Upper lobe of left lung (tissue), 4 donors: ENCODE measurements around the gene CA10.

Experiments
- POLR2A ChIP-seq, 4 donors: fragments of 450-650 bp; IDR thresholded peaks; one replicate each; pipeline ENCODE4 v1.5.1; 2016 to 2017; ENCODE audit warnings: antibody characterized with exemption in 4 of 4, mild to moderate bottlenecking in 2 of 4
- TF ChIP-seq, protein P1 (sequence below), 6 experiments: fragments of 450-650 bp in 4 of 6; fragments of 200-600 bp in 2 of 6; sonication (generic) in 2 of 6; IDR thresholded peaks; one replicate each; pipeline ENCODE4 v1.5.1; 2016 to 2019; ENCODE audit warnings: antibody characterized with exemption in 6 of 6

- TF ChIP-seq, protein P1, sequence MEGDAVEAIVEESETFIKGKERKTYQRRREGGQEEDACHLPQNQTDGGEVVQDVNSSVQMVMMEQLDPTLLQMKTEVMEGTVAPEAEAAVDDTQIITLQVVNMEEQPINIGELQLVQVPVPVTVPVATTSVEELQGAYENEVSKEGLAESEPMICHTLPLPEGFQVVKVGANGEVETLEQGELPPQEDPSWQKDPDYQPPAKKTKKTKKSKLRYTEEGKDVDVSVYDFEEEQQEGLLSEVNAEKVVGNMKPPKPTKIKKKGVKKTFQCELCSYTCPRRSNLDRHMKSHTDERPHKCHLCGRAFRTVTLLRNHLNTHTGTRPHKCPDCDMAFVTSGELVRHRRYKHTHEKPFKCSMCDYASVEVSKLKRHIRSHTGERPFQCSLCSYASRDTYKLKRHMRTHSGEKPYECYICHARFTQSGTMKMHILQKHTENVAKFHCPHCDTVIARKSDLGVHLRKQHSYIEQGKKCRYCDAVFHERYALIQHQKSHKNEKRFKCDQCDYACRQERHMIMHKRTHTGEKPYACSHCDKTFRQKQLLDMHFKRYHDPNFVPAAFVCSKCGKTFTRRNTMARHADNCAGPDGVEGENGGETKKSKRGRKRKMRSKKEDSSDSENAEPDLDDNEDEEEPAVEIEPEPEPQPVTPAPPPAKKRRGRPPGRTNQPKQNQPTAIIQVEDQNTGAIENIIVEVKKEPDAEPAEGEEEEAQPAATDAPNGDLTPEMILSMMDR (IDR thresholded peaks at IDR 0.05): no peak
- TF ChIP-seq POLR2A (IDR thresholded peaks at IDR 0.05): no peak
Measured at GRCh38 chr17:51748749-51749604, 409.5 kb downstream of the CA10 start.
